ENCODE data around the gene DDX56. TPM values are rescaled to one million over a fixed set of nuclear protein-coding genes. Genes with fewer than 3 reads are reported as not detected.
A peak's percentile ranks its signal among the peaks of the same experiment; 100 is the strongest.

Gene DDX56
- total and polyA plus RNA-seq, 9 of the 15 experiments (the other 6 are each of a cell fraction or from before 2014, with no cell fraction given) = 33.0 to 145 (median 102) TPM

GRCh38 chr7:44561481-44561880 lies 12.2 kb downstream of the DDX56 start (continued):
- TF ChIP-seq IRF9 (tag; IDR thresholded peaks at IDR 0.05) = no peak

DNA sequence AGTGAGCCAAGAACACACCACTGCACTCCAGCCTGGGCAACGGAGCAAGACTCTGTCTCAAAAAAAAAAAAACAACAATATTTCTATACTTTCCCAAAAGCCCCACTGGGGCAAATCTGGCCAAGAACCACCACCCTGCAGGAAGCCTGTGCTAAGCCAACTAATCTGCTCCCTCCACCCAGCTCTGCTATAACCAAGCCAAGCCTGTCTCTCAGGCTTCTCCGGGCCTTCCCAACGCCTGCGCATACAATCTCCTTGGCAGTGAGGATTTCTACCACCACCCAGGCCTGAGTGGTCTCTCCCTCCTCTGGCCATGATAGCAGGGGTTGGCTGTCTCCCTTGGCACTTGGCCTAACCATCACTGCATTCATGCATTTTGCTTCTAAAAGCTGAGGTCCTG lies 14.2 kb downstream of the DDX56 start:
- ChIA-PET CTCF (ENCODE audit: low intra/inter-chr PET ratio) (no interaction called here), POLR2A (interaction anchor here (0.6 to 0.9 kb wide), 4 partner anchors 9 to 368 kb away, joined by 3 read pairs; no protein-coding TSS in a partner anchor)
- no peak overlapping the region for H3K9ac ChIP-seq (ENCODE audit: insufficient read depth in 1 of 2, low read depth in 2 of 2, low read length in 2 of 2)
- H3K9me3 ChIP-seq (replicated peaks; ENCODE audit: control insufficient read depth, insufficient read depth, low read depth, low read length) = no peaks in the 10 kb centered on the region
- 69% methylated on average over 4 of the region's 4 CpGs for WGBS (ENCODE audit: insufficient coverage, low coverage, missing lambda C conversion rate)
- H3K9me1 ChIP-seq (ENCODE audit: control insufficient read depth, insufficient read depth, low read length) = peaks cover 1% of the 10 kb centered on the region
- ATAC-seq = no peak
- DNase-seq (ENCODE audit: extremely low read depth in 1 of 4, low spot score in 3 of 4) = peak in 1 of 4 experiments; percentile 2
- peaks cover 16 to 18% of the 10 kb centered on the region in 2 experiments; a peak in 3 of 5 replicates for H3K4me1 ChIP-seq (replicated peaks in 1 of 2; ENCODE audit: control insufficient read depth in 2 of 2, insufficient read depth in 2 of 2, low read length in 2 of 2)
- H3K79me2 ChIP-seq (ENCODE audit: control insufficient read depth, insufficient read depth, low read length) = peaks cover 3% of the 10 kb centered on the region
- in situ Hi-C loops (cut with MboI) (no loop called here), intact Hi-C loops (cut with micrococcal nuclease) (no loop called here)
- no peak overlapping the region for H3K27ac ChIP-seq (ENCODE audit: extremely low read depth, low read depth, low read length)
- H3K27me3 ChIP-seq (ENCODE audit: control insufficient read depth in 2 of 2, insufficient read depth in 2 of 2, low read length in 2 of 2) = no peaks in the 10 kb centered on the region
- no peak overlapping the region for H2AFZ ChIP-seq (ENCODE audit: low read depth, low read length)
- no peak overlapping the region for H3K4me2 ChIP-seq (ENCODE audit: insufficient read depth, low read length)
- peaks cover 4% of the 10 kb centered on the region; the same call in 1 of the 2 replicates for H4K20me1 ChIP-seq (replicated peaks; ENCODE audit: control insufficient read depth, insufficient read depth, low read length)
- no peak for FAIRE-seq
- peaks cover 16% of the 10 kb centered on the region for H3K36me3 ChIP-seq (ENCODE audit: control insufficient read depth, insufficient read depth, low read length)
- no TSS peak for BruUV-seq (replicated peaks)
- no peak overlapping the region for H3K4me3 ChIP-seq
- TF ChIP-seq ZNF76 (CRISPR knock-in tag; IDR thresholded peaks at IDR 0.05; ENCODE audit: borderline replicate concordance) (no peak), AFF4 (CRISPR knock-in tag; IDR thresholded peaks at IDR 0.05) (no peak), ZNF232 (CRISPR knock-in tag; IDR thresholded peaks at IDR 0.05) (no peak), CTCF (IDR thresholded peaks at IDR 0.05 in 2 of 3, conservative IDR thresholded peaks at IDR 0.05 in 1 of 3; ENCODE audit: insufficient read depth in 2 of 3, low read depth in 1 of 3, low read length in 3 of 3) (no peak), HMG20B (CRISPR knock-in tag; IDR thresholded peaks at IDR 0.05) (no peak), ZBTB17 (CRISPR knock-in tag; IDR thresholded peaks at IDR 0.05) (no peak), EP400 (IDR thresholded peaks at IDR 0.05) (no peak)
- TF ChIP-seq, protein P1, sequence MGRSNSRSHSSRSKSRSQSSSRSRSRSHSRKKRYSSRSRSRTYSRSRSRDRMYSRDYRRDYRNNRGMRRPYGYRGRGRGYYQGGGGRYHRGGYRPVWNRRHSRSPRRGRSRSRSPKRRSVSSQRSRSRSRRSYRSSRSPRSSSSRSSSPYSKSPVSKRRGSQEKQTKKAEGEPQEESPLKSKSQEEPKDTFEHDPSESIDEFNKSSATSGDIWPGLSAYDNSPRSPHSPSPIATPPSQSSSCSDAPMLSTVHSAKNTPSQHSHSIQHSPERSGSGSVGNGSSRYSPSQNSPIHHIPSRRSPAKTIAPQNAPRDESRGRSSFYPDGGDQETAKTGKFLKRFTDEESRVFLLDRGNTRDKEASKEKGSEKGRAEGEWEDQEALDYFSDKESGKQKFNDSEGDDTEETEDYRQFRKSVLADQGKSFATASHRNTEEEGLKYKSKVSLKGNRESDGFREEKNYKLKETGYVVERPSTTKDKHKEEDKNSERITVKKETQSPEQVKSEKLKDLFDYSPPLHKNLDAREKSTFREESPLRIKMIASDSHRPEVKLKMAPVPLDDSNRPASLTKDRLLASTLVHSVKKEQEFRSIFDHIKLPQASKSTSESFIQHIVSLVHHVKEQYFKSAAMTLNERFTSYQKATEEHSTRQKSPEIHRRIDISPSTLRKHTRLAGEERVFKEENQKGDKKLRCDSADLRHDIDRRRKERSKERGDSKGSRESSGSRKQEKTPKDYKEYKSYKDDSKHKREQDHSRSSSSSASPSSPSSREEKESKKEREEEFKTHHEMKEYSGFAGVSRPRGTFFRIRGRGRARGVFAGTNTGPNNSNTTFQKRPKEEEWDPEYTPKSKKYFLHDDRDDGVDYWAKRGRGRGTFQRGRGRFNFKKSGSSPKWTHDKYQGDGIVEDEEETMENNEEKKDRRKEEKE (IDR thresholded peaks at IDR 0.05; ENCODE audit: borderline replicate concordance in 1 of 2, control insufficient read depth in 1 of 2, low read depth in 2 of 2, low read length in 1 of 2) = no peak
